ENCODE data around the gene MIEF2.

DNA sequence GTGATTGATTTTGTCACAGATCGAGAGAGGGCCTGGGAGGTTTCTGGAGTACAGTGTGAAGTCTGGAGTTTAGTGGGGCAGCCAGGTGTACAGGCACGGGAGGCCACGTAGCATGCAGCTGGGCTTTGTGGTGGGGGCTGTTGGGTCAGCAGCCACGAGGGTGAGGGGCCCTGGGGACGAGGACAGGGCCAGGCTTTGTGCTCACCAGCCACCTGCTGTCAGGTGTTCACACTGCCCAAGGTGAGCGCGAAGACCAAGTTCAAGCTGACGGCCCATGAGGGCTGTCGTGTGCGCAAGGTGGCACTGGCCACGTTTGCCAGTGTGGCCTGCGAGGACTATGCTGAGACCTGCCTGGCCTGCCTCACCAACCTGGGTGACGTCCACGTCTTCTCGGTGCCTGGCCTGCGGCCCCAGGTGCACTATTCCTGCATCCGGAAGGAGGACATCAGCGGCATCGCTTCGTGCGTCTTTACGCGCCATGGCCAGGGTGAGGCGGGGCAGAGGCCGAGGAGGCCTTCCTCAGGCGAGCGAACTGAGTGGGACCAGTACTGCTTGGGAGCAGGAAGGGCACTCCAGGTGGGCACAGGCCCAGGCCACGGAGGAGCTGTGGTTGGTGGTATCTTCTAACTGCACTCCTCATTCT, 19.1 kb upstream of the MIEF2 start:
- no peak for TF ChIP-seq EZH2 (IDR thresholded peaks at IDR 0.05; ENCODE audit: insufficient read depth, poor library complexity, severe bottlenecking)
- TF ChIP-seq EZH2phosphoT487 (IDR thresholded peaks at IDR 0.05; ENCODE audit: insufficient read depth, low read depth), result no peak

Measured in GM23248 (cell line).